ENCODE measurements around the gene OBI1.
A peak's percentile ranks its signal among the peaks of the same experiment; 100 is the strongest.
"Not testable (repeated sequence)": the region's sequence is repeated elsewhere in the genome, so short reads cannot be mapped to it uniquely, and the experiment has no call there.

Gene OBI1

GRCh38 chr13:78647109-78647678 lies 11.8 kb downstream of the OBI1 start:
- not testable (repeated sequence) for DNase-seq (ENCODE audit: low read depth in 3 of 3)

DNA sequence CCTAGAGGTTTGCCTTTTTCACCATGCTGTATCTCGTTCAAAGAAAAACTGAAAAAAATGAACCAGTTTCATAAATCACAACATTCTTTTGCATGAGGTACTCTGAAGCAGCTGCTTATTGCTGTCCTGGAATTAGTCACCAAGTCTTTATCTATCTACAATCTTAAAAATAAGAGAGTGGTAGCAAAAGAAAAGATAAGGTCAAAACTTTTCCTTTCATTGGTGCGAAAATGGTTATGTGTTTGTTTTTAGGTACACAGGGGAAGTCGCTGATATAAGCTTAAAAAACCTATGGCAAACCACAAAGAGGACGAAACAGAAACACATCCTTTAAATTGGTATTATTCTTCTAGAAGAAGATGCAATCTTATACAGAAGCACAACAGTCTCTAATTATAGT lies 20.7 kb downstream of the OBI1 start:
- no peak for DNase-seq (ENCODE audit: low read depth in 3 of 3)

- DNase-seq (ENCODE audit: low read depth in 3 of 3): no peak
Observed at GRCh38 chr13:78636495-78636894, 22.5 kb downstream of the OBI1 start.

- no peak for DNase-seq (ENCODE audit: low read depth in 3 of 3)
Observed at GRCh38 chr13:78632996-78633395, 26.0 kb downstream of the OBI1 start.

GRCh38 chr13:78631077-78631476 lies 27.9 kb downstream of the OBI1 start:
- no peak for DNase-seq (ENCODE audit: low read depth in 3 of 3)

GRCh38 chr13:78630511-78630910 lies 28.4 kb downstream of the OBI1 start:
- DNase-seq (ENCODE audit: low read depth in 3 of 3): no peak

GRCh38 chr13:78625384-78625783 lies 33.6 kb downstream of the OBI1 start:
- no peak for DNase-seq (ENCODE audit: low read depth in 3 of 3)

GRCh38 chr13:78623132-78623531 lies 35.8 kb downstream of the OBI1 start:
- no peak for DNase-seq (ENCODE audit: low read depth in 3 of 3)

GRCh38 chr13:78620936-78621470 lies 38.0 kb downstream of the OBI1 start:
- DNase-seq (ENCODE audit: low read depth in 3 of 3): no peak

DNA sequence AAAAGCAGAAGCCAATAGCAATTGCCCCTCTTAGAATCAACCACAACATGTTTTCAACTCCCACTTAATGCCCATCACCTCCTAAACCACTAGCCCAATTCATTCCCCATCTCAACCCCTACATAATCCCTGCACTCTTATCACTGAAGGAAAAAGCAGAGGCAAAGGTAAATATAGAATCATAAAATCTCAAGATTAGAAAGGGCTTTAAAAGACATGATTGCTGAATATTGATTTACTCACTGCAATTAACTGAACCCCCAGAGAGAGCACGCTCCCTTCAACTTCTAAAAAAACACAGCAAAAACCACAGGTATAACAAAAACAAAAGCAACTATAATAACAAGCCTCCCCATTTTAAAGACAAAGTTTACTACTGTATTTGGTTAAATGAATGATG lies 40.5 kb downstream of the OBI1 start:
- DNase-seq (ENCODE audit: low read depth in 3 of 3): no peak

GRCh38 chr13:78611040-78611439 lies 47.9 kb downstream of the OBI1 start:
- no peak for DNase-seq (ENCODE audit: low read depth in 3 of 3)

DNA sequence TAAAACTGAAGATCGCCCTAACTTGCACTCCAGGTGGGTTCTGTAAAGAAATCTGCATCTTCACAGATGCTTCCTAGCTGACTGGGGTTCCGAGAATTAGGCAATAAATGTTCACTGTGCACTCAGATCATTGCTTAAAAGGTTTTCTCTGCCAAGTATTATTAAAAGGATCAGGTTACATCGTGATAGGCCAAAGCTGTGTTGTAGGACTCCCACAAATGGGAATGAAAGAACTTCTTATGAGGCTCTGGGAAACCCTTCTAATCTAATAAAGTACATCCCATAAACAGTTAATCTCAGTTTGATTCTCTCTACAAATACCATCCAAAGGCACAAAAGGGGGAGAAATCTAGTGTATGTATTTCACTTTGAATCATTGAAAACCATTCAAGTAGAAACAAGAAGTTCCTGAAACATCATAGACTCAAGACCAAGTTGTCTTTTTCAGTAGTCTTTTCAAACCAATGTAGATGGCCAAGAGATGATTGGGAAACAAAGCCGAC lies 48.5 kb downstream of the OBI1 start:
- no peak for DNase-seq (ENCODE audit: low read depth in 3 of 3)

- DNase-seq (ENCODE audit: low read depth in 3 of 3): no peak
Observed at GRCh38 chr13:78609464-78610205, 49.3 kb downstream of the OBI1 start.

- no peak for DNase-seq (ENCODE audit: low read depth in 3 of 3)
Observed at GRCh38 chr13:78608688-78609463, 50.1 kb downstream of the OBI1 start.

- no peak for DNase-seq (ENCODE audit: low read depth in 3 of 3)
Observed at GRCh38 chr13:78608252-78608687, 50.7 kb downstream of the OBI1 start.

- no peak for DNase-seq (ENCODE audit: low read depth in 3 of 3)
Observed at GRCh38 chr13:78607409-78608251, 51.3 kb downstream of the OBI1 start.

GRCh38 chr13:78606471-78607408 lies 52.2 kb downstream of the OBI1 start:
- no peak for DNase-seq (ENCODE audit: low read depth in 3 of 3)

GRCh38 chr13:78604782-78605611 lies 54.0 kb downstream of the OBI1 start:
- DNase-seq (ENCODE audit: low read depth in 3 of 3): no peak

GRCh38 chr13:78603240-78603957 lies 55.6 kb downstream of the OBI1 start, which contains the start of gene POU4F1:
Gene POU4F1 (minus strand): TSS chr13:78603552. CDS start chr13:78603326, 226 bp downstream.
- peak; percentile 46 to 72 (median 68) for DNase-seq (ENCODE audit: low read depth in 3 of 3)

Measured in stimulated activated CD4-positive, alpha-beta T cell treated with anti-CD3 and anti-CD28 coated beads, TNF-alpha, amount 100 ng/mL, for 48 hours (primary cell).